B cell (primary cell): Measurements from ENCODE around the gene HSP90AB1. TPM values are rescaled to one million over a fixed set of nuclear protein-coding genes. Genes with fewer than 3 reads are reported as not detected.

Source experiments
- ATAC-seq: fragments of 200-7000 bp; cut with Tn5 transposase; one replicate; pipeline ENCODE4 v1.10.0; 2021; ENCODE audit warnings: low read depth, mild to moderate bottlenecking, moderate number of reproducible peaks, moderate library complexity
- CTCF ChIA-PET: fragments of 350-600 bp; sonication (Branson Sonifier 250); formaldehyde crosslinking; loops from one replicate; lab custom pipeline; 2021; ENCODE audit warnings: antibody characterized with exemption, inconsistent platforms; lab: Charles Lee
- POLR2A ChIA-PET: fragments of 350-600 bp; sonication (Branson Sonifier 250); formaldehyde crosslinking; loops from one replicate; lab custom pipeline; 2021; ENCODE audit warnings: antibody characterized with exemption; lab: Charles Lee
- DNase-seq: peaks from one replicate; pipeline ENCODE4 v3.0.0; 2013
- H2AFZ ChIP-seq: 2 replicates; pipeline ENCODE4 v1.6.1; 2012; ENCODE audit warnings: mild to moderate bottlenecking, low read depth, low read length; ENCODE audit not compliant: insufficient read depth, poor library complexity, severe bottlenecking
- H3K27ac ChIP-seq, 2 donors: 1 replicate in 1 of 2; 2 replicates in 1 of 2; pipeline ENCODE4 v1.5.1; 2012 to 2013; ENCODE audit warnings: low read length in 2 of 2, mild to moderate bottlenecking in 2 of 2, moderate library complexity in 1 of 2
- H3K27me3 ChIP-seq, 4 experiments: fragments of 200-600 bp in 1 of 4; sonication (generic) in 1 of 4; replicated peaks in 1 of 4; 1 replicate in 2 of 4; 2 replicates in 2 of 4; pipeline versions ENCODE4 v1.6.1 to v1.7.0; 2013 to 2016; ENCODE audit warnings: low read length in 3 of 4, mild to moderate bottlenecking in 2 of 4, mixed read lengths in 1 of 4, moderate library complexity in 1 of 4; ENCODE audit not compliant: insufficient read depth in 4 of 4, control insufficient read depth in 3 of 4; ENCODE audit errors: control extremely low read depth in 1 of 4
- H3K36me3 ChIP-seq, 2 experiments: replicated peaks in 1 of 2; 1 replicate in 1 of 2; 2 replicates in 1 of 2; pipeline versions ENCODE4 v1.6.1 to v1.7.1; 2013; ENCODE audit warnings: low read length in 1 of 2; ENCODE audit not compliant: insufficient read depth in 2 of 2, control insufficient read depth in 1 of 2; ENCODE audit errors: control extremely low read depth in 1 of 2, extremely low read depth in 1 of 2
- H3K4me1 ChIP-seq, 2 donors: fragments of 200-600 bp in 1 of 2; sonication (generic) in 1 of 2; 1 replicate in 1 of 2; 2 replicates in 1 of 2; pipeline versions ENCODE4 v1.5.1 to v1.6.1; 2013 to 2017; ENCODE audit warnings: low read length in 2 of 2; ENCODE audit not compliant: control insufficient read depth in 2 of 2, insufficient read depth in 2 of 2
- H3K4me2 ChIP-seq: replicated peaks from 2 replicates; pipeline ENCODE3; 2012; ENCODE audit warnings: mild to moderate bottlenecking, low read depth, low read length; ENCODE audit not compliant: poor library complexity, severe bottlenecking
- H3K4me3 ChIP-seq, 5 experiments: fragments of 200-600 bp in 1 of 5; sonication (generic) in 1 of 5; 1 replicate in 3 of 5; 2 replicates in 2 of 5; pipeline versions ENCODE4 v1.5.1 to v1.7.0; 2011 to 2016; ENCODE audit warnings: low read length in 4 of 5, mild to moderate bottlenecking in 4 of 5, low read depth in 2 of 5, control low read depth in 1 of 5, moderate library complexity in 1 of 5; ENCODE audit not compliant: insufficient read depth in 1 of 5; ENCODE audit errors: control extremely low read depth in 1 of 5, extremely low read depth in 1 of 5
- H3K79me2 ChIP-seq: fragments of 200-600 bp; sonication (generic); one replicate; pipeline ENCODE4 v1.6.0; 2016; ENCODE audit warnings: low read length; ENCODE audit not compliant: control insufficient read depth, insufficient read depth
- H3K9ac ChIP-seq: fragments of 200-600 bp; sonication (generic); 2 replicates; pipeline ENCODE4 v1.6.1; 2017; ENCODE audit warnings: mild to moderate bottlenecking, low read length, moderate library complexity
- H3K9me3 ChIP-seq, 3 donors: one replicate each; pipeline versions ENCODE4 v1.6.1 to v1.7.1; 2013; ENCODE audit warnings: low read length in 2 of 3; ENCODE audit not compliant: control insufficient read depth in 2 of 3, insufficient read depth in 1 of 3; ENCODE audit errors: control extremely low read depth in 1 of 3
- H4K20me1 ChIP-seq: 2 replicates; pipeline ENCODE4 v1.6.0; 2012; ENCODE audit warnings: mild to moderate bottlenecking, low read length; ENCODE audit not compliant: insufficient read depth, control insufficient read depth, poor library complexity, severe bottlenecking
- H3K27ac Mint-ChIP-seq: one replicate; pipeline ENCODE4 v1.8.0; 2021; ENCODE audit warnings: mixed read lengths
- H3K27me3 Mint-ChIP-seq: one replicate; pipeline ENCODE4 v1.8.0; 2021; ENCODE audit warnings: mixed read lengths
- H3K4me1 Mint-ChIP-seq: one replicate; pipeline ENCODE4 v1.8.0; 2021; ENCODE audit warnings: mixed read lengths
- H3K4me3 Mint-ChIP-seq: one replicate; pipeline ENCODE4 v1.8.0; 2021; ENCODE audit warnings: mixed read lengths
- H3K9me3 Mint-ChIP-seq: one replicate; pipeline ENCODE4 v1.8.0; 2022; ENCODE audit warnings: mixed read lengths; ENCODE audit not compliant: insufficient read depth
- CTCF ChIP-seq: fragments of 200-600 bp; IDR thresholded peaks from one replicate; pipeline ENCODE4 v1.8.0; 2022; ENCODE audit warnings: antibody characterized with exemption, mild to moderate bottlenecking
- EZH2 ChIP-seq: IDR thresholded peaks from 2 replicates; pipeline ENCODE4 v1.6.1; 2012; ENCODE audit warnings: borderline replicate concordance, low read depth, mild to moderate bottlenecking, moderate library complexity, low read length; ENCODE audit not compliant: insufficient read depth, poor library complexity, severe bottlenecking
- WGBS: methylation state at CpG from one replicate; pipeline ENCODE4 v1.1.5; 2013; ENCODE audit warnings: missing lambda C conversion rate; ENCODE audit not compliant: insufficient coverage; 5-methylcytosine and 5-hydroxymethylcytosine counted together
- intact Hi-C: fragments of 100-400 bp; cut with micrococcal nuclease; formaldehyde crosslinking; loops from one replicate; pipeline ENCODE4 v1.10.0; 2022
- polyA plus RNA-seq: library from polyadenylated mRNA; depleted of rRNA; stranded (reverse); fragments of >200 nt; gene quantifications from 2 replicates; pipeline ENCODE4 v1.2.3, GENCODE V29; 2012
- total RNA-seq, 2 donors: library from RNA; stranded (reverse); fragments of 120-200 nt in 1 of 2; gene quantifications; 1 replicate in 1 of 2; 2 replicates in 1 of 2; pipeline versions ENCODE4 v1.2.3 to v1.2.4, GENCODE V29; 2013 to 2022

The HSP90AB1 gene
- total and polyA plus RNA-seq, 2 donors (not counting 1 experiment from before 2014, with no cell fraction given) = 395 to 645 TPM

GRCh38 chr6:44272999-44273566 is 26.2 kb downstream of the HSP90AB1 start:
- H3K9ac ChIP-seq = no peak overlapping the region

More at GRCh38 chr6:44272999-44273566, 26.2 kb downstream of the HSP90AB1 start:
- DNase-seq (no peak), ATAC-seq (no peak)
- no peaks in the 10 kb centered on the region for H3K36me3 ChIP-seq
- H3K4me1 Mint-ChIP-seq = peaks cover 20% of the 10 kb centered on the region
- H3K27me3 Mint-ChIP-seq = peaks cover 55% of the 10 kb centered on the region
- peaks cover 0 to 7% (median 0%) of the 10 kb centered on the region in 3 donors for H3K9me3 ChIP-seq
- no peak overlapping the region for H3K4me3 ChIP-seq
- H3K4me2 ChIP-seq = no peak overlapping the region
- H3K27ac ChIP-seq = no peak overlapping the region
- 91% methylated on average over 16 of the region's 23 CpGs for WGBS
- H4K20me1 ChIP-seq = no peaks in the 10 kb centered on the region
- H3K4me3 Mint-ChIP-seq = peak overlapping the region; percentile 13
- H3K79me2 ChIP-seq = no peaks in the 10 kb centered on the region
- CTCF ChIA-PET = no interaction called here
- peaks cover 17 to 21% of the 10 kb centered on the region in 2 donors for H3K4me1 ChIP-seq
- H2AFZ ChIP-seq = no peak overlapping the region
- H3K9me3 Mint-ChIP-seq = no peaks in the 10 kb centered on the region
- TF ChIP-seq CTCF = no peak
- no peak for TF ChIP-seq EZH2
- peaks cover 0 to 76% (median 40%) of the 10 kb centered on the region in 4 experiments for H3K27me3 ChIP-seq
- intact Hi-C loops = no loop called here
- no peak overlapping the region for H3K27ac Mint-ChIP-seq
- POLR2A ChIA-PET = no interaction called here
